ENCODE results near the gene PSTPIP1.

PSTPIP1 gene

GRCh38 chr15:76978522-76979330 is 16.2 kb upstream of the PSTPIP1 start:
- ATAC-seq (no peak), DNase-seq (no peak)

DNA sequence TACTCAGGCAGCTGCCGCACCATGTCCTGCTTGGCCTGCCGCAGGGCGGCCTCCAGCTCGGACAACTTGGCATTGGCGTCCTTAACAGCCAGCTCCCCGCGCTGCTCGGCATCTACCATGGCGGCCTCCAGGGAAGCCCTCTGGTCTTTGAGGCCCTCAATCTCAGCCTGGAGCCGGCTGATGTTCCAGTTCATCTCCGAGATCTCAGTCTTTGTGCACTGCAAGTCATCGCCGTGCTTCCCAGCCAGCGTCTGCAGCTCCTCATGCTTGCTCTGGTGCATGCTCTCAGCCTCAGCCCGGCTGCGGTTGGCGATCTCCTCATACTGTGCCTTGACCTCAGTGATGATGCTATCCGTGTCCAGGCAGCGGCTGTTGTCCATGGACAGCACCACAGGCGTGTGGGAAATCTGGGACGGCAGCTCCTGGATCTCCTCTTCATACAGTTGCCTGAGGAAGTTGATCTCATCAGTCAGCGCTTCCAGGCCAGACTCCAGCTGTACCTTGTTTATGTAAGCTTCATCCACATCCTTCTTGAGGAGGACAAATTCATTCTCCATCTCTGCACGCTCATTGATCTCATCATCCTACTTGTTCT is 15.5 kb upstream of the PSTPIP1 start:
- no peak for DNase-seq
- ATAC-seq: no peak

GRCh38 chr15:76979996-76980520 is 14.9 kb upstream of the PSTPIP1 start:
- no peak for ATAC-seq

GRCh38 chr15:76982356-76982755 is 12.6 kb upstream of the PSTPIP1 start:
- ATAC-seq (no peak), DNase-seq (no peak)

More at GRCh38 chr15:76979996-76980520, 14.9 kb upstream of the PSTPIP1 start:
- DNase-seq: no peak

- DNase-seq: no peak
- ATAC-seq: no peak
Measured at GRCh38 chr15:76982756-76983155, 12.2 kb upstream of the PSTPIP1 start.

- ATAC-seq: no peak
- no peak for DNase-seq
Measured at GRCh38 chr15:76983590-76984375, 11.1 kb upstream of the PSTPIP1 start.

DNA sequence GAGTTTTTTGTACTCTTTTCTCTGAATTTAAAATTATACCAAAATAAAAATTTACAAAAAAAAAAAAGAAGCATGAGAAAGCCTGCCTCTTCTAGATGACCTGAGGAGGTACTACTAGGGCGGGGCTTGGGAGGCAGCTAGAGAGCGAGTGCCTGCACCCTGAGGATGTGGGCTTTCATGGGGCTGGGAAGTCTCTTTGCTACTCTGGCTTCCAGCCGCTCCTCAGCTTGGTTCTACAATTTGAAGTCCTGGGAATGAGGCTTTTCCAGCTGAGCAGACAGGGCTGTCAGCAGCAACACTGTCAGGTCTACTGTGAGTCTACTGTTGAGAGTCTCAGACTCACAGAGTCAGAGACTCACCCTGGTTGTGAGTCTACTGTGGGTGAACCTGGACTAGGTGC is 8.2 kb upstream of the PSTPIP1 start:
- ATAC-seq: no peak
- DNase-seq: no peak

- no peak for ATAC-seq
- no peak for DNase-seq
Measured at GRCh38 chr15:76987276-76987675, 7.7 kb upstream of the PSTPIP1 start.

DNA sequence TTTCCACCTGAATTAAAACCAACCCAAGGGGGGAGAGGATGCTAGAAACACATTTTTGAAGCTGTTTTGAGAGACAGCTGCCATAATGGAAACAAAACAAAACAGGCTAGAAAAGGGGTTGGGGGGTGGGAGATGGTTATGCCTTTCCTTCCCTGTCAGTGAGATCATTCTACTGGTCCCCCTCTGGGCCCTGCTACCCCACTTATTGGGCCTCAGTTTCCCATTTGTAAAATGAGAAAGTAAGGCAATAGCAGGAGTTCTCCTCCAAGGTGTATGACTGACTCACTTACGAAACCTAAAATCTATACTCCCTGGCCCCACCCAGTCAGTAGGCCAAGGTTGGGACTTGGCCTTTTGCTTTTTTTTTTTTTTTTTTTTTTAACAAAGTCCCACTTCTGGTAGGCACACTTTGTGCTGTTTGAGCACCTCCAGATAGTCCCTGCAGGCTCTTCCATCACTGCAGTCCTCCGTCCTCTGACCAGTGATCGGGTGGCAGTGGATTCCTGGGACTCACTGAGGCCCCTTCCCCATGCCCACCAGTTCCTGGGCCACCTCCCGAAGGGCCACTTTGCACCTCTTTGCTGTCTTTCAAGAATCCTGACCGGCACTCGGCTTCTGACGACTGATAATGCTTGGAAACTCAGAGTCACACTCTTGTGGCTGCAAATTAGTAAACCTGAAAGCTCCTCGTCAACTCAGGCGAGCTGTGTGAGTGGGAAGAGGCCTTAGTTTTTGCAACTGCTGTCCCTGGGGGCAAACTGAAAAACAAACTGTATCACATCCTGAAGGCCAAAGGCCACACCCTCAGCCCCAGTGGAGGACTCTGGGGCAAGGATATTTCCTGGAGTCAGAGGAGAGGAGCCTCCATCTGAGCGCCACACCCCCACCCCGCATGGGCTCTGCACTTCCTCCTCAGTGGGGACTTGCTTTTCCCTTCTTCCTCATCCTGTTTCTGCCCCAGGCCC is 6.7 kb upstream of the PSTPIP1 start:
- ATAC-seq (peak; percentile 91), DNase-seq (peak; percentile 75)

GRCh38 chr15:76988867-76989780 is 5.8 kb upstream of the PSTPIP1 start:
- DNase-seq (no peak), ATAC-seq (no peak)

DNA sequence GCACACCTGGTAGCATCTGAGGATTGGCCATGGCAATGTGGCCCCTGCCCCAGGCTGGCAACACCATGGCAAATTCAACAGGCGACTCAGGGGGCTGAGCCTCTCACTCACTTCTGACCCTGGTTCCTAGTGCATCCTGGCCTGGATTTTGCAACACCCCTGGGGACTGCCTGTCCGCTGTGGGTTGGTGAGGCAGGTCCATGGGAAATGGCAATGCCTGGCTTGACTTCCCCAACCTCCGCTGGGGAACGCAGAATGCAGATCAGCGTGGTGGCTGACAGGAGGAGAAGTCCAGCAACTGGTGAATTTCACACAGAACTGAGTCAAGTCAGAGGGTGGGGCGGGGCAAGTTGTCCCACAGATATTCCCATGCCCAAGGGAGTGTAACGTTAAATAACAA is 3.9 kb upstream of the PSTPIP1 start:
- ATAC-seq (no peak), DNase-seq (no peak)

DNA sequence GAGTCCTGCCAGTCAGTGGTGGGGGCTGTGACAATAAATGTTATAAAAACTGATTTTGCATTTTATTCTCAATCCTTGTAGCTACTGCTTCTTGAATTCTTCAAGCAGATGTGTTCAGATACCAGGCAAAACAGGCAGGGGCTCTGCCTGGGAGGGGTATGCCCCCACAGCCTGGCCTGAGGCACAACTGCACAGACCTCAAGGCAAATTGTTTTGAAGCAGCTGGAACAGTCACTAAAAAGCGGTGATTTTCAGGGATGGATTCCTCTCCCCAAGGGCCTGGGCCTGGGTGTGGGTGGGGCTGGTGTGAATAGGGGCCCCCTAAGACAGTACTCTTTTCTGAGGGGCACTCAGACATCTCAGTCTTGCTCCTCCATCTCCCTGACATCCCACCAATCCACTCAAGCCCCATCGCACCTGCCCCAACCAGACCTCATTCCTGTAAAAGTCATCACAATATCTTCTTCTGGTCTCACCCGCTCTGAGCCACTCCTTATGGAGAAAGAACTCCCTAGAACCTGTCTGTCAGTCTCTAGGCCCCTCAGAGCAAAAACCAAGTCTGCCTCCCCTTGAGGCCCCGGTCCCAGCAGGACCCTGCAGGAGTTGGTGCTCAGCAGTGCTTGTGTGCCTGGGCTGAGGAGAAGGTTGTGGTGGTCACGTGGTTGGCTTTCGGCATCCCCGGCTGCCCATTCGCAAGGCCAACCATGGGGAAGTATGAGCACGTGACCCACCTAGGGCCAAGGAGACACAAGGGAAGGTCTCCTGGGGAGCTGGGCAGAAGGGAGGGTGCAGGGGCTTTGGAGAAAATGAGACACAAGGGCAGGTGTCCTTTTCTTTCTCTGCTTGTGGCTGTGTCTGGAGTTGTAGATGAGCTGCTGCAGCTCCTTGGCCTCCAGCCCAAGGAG is 2.9 kb upstream of the PSTPIP1 start:
- no peak for ATAC-seq

GRCh38 chr15:76993114-76993725 is 1.7 kb upstream of the PSTPIP1 start:
- no peak for ATAC-seq
- no peak for DNase-seq

More for the DNA sequence above, 2.9 kb upstream of the PSTPIP1 start:
- DNase-seq: no peak

GRCh38 chr15:76994001-76994400 is 925 bp upstream of the PSTPIP1 start:
- ATAC-seq (peak; percentile 60), DNase-seq (peak; percentile 77)

DNA sequence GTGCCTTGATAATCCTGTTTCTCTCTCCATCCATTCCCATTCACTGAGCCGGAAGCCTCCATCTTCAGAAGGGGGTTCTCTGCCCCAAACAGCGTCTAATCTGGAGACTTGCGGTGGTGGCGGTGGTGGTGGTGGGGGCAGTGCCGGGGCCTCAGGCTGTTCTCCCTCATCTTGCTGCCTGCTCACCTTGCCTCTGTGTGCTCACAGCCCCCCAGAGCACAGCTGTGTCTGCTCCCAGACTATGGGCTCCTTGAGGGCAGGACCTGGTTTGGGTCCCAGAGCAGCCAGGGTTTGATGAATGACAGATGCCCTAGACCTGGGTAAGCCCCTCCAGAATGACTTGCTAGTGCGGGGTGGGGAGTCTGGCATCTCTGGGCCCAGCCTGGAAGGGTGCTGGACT is 430 bp upstream of the PSTPIP1 start:
- DNase-seq (no peak), ATAC-seq (peak; percentile 11)

DNA sequence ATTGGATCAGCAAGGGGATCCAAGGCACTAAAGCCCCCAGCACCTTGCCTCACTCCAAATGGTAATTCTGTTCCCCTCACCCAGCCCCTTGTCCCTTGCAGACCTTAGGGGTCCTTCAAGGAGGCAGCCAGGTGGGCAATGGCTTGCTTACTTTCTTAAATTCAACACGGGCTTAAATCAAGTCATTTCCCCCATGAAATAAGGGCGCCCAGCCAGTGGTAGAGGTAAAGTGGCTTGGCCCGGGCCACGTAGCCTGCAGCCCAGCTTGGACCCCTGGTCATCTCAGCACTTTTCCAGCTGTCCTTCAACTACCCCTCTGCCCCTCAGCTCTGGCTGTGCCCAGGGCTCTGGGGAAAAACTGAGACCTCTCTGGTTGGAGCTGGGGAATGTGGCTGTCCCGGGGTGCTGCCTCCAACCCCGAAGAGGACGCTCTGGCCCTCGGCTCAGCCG is 1.2 kb downstream of the PSTPIP1 start:
- ATAC-seq (no peak), DNase-seq (no peak)

DNA sequence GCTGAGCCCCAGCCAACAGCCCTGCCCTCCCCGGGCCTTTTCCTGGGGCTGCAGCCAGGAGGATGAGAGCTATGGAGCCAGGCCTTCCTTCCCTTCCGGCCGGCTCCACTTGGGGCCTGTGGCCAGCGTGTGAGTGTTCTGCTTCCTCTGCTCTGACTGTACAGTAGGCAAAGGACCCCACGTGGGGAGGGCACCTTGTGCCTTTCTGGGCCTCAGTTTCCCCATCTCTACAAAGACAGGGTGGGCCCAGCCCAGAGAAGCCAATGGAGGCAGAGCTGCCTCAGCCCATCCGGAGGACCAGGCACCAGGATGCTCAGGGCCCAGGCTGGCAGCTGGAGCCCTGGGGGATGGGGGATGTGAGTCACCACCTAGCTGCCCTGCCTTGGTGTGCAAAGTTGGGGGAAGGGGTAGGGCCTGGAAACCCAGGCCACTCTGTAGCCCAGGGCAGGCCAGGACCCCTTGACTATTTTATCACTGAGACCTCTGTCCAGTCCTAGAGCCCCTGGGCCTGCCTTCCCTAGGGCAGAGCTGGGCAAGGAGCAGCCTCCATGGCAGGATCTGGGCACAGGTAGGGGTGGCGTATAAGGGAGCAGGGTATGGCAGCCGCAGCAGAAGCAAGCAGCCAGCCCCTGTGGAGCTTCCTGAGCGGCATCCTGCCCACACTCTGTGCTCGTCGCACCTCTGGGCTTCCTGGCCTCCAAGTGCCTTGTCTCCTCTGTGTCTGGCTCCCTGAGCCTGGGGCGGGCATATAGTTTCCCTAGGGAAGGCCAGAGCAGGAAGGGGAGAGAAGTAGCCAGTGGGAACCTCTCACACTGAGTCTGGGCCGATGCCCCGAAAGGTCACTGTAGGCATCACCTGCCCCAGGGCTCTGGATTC is 1.8 kb downstream of the PSTPIP1 start:
- ATAC-seq (peak; percentile 54), DNase-seq (peak; percentile 76)
